Activated CD8-positive, alpha-beta T cell treated with anti-CD3 and anti-CD28 coated beads for 36 hours (primary cell): ENCODE data around the gene CXXC4. TPM values are rescaled to one million over a fixed set of nuclear protein-coding genes. Genes with fewer than 3 reads are reported as not detected.

ENCODE experiments used
- ATAC-seq: fragments of 200-7000 bp; cut with Tn5 transposase; one replicate; pipeline ENCODE4 v1.10.0; 2021; ENCODE audit warnings: mild to moderate bottlenecking, moderate library complexity
- CTCF ChIA-PET: fragments of 350-600 bp; sonication (Branson Sonifier 250); formaldehyde crosslinking; loops from one replicate; lab custom pipeline; 2021; ENCODE audit warnings: antibody characterized with exemption; lab: Charles Lee
- POLR2A ChIA-PET: fragments of 350-600 bp; sonication (Branson Sonifier 250); formaldehyde crosslinking; loops from one replicate; lab custom pipeline; 2021; ENCODE audit warnings: antibody characterized with exemption; lab: Charles Lee
- DNase-seq: peaks from one replicate; pipeline ENCODE4 v3.0.0-alpha.2; 2020
- H3K27ac Mint-ChIP-seq: one replicate; pipeline ENCODE4 v1.8.0; 2021; ENCODE audit warnings: mild to moderate bottlenecking, mixed read lengths
- H3K27me3 Mint-ChIP-seq: one replicate; pipeline ENCODE4 v1.8.0; 2021; ENCODE audit warnings: mixed read lengths
- H3K36me3 Mint-ChIP-seq: one replicate; pipeline ENCODE4 v1.8.0; 2021; ENCODE audit warnings: low read depth, mixed read lengths
- H3K4me1 Mint-ChIP-seq: one replicate; pipeline ENCODE4 v1.8.0; 2021; ENCODE audit warnings: low read depth, mixed read lengths
- H3K4me3 Mint-ChIP-seq: one replicate; pipeline ENCODE4 v1.8.0; 2021; ENCODE audit warnings: mild to moderate bottlenecking, moderate library complexity, mixed read lengths
- H3K9me3 Mint-ChIP-seq: one replicate; pipeline ENCODE4 v1.8.0; 2021; ENCODE audit warnings: mixed read lengths
- intact Hi-C: fragments of 100-400 bp; cut with micrococcal nuclease; formaldehyde crosslinking; loops from one replicate; pipeline ENCODE4 v1.10.0; 2022
- total RNA-seq, 2 experiments: library from RNA; stranded (reverse); gene quantifications; one replicate each; pipeline ENCODE4 v1.2.3, GENCODE V29; 2021
- TF ChIP-seq, protein P1 (sequence below): fragments of 200-600 bp; IDR thresholded peaks from one replicate; pipeline ENCODE4 v1.8.0; 2022; ENCODE audit warnings: antibody characterized with exemption, mild to moderate bottlenecking

CXXC4 gene
- total RNA-seq, 2 experiments from 2014 or later, result not detected

GRCh38 chr4:104449537-104449936 lies 45.2 kb downstream of the CXXC4 start:
- no peak for DNase-seq
- H3K4me1 Mint-ChIP-seq, result no peaks in the 10 kb centered on the region
- CTCF ChIA-PET, result no interaction called here
- H3K4me3 Mint-ChIP-seq, result no peak overlapping the region
- no peak overlapping the region for H3K27ac Mint-ChIP-seq
- intact Hi-C loops, result no loop called here
- H3K36me3 Mint-ChIP-seq, result no peaks in the 10 kb centered on the region
- POLR2A ChIA-PET, result no interaction called here
- H3K9me3 Mint-ChIP-seq, result no peaks in the 10 kb centered on the region
- TF ChIP-seq, protein P1, sequence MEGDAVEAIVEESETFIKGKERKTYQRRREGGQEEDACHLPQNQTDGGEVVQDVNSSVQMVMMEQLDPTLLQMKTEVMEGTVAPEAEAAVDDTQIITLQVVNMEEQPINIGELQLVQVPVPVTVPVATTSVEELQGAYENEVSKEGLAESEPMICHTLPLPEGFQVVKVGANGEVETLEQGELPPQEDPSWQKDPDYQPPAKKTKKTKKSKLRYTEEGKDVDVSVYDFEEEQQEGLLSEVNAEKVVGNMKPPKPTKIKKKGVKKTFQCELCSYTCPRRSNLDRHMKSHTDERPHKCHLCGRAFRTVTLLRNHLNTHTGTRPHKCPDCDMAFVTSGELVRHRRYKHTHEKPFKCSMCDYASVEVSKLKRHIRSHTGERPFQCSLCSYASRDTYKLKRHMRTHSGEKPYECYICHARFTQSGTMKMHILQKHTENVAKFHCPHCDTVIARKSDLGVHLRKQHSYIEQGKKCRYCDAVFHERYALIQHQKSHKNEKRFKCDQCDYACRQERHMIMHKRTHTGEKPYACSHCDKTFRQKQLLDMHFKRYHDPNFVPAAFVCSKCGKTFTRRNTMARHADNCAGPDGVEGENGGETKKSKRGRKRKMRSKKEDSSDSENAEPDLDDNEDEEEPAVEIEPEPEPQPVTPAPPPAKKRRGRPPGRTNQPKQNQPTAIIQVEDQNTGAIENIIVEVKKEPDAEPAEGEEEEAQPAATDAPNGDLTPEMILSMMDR, result no peak
- H3K27me3 Mint-ChIP-seq, result no peaks in the 10 kb centered on the region
- no peak for ATAC-seq

DNA sequence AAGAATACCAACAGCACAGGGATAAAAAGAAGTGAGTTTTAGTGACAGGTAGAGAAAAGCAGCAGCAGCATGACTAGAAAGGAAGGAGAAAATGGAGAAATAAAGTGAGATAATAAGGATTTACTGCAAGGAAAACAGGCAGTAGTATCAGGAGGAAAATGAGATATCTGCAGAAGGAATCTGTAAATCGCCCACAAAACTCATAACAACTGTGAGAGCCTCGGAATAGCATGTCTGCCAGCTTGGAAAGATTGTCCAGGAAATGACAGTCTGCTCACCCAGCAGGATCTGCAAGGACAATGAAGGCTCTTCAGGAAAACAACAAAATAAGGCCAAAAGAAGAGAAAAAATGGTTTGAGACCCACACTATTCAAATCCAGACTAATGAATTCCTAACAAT lies 47.4 kb downstream of the CXXC4 start:
- ChIA-PET CTCF (no interaction called here), POLR2A (no interaction called here)
- Mint-ChIP-seq H3K9me3 (no peaks in the 10 kb centered on the region), H3K27me3 (no peaks in the 10 kb centered on the region), H3K36me3 (no peaks in the 10 kb centered on the region), H3K4me3 (no peak overlapping the region), H3K4me1 (no peaks in the 10 kb centered on the region), H3K27ac (no peak overlapping the region)
- ATAC-seq, result no peak
- TF ChIP-seq, protein P1, result no peak
- intact Hi-C loops, result no loop called here
- no peak for DNase-seq

GRCh38 chr4:104446431-104447278 lies 48.0 kb downstream of the CXXC4 start:
- intact Hi-C loops, result no loop called here
- no peak overlapping the region for H3K4me3 Mint-ChIP-seq
- ATAC-seq (no peak), DNase-seq (no peak)
- no peaks in the 10 kb centered on the region for H3K36me3 Mint-ChIP-seq
- ChIA-PET POLR2A (no interaction called here), CTCF (no interaction called here)
- H3K27me3 Mint-ChIP-seq, result no peaks in the 10 kb centered on the region
- TF ChIP-seq, protein P1, result no peak
- H3K27ac Mint-ChIP-seq, result no peak overlapping the region
- no peaks in the 10 kb centered on the region for H3K4me1 Mint-ChIP-seq
- H3K9me3 Mint-ChIP-seq, result no peaks in the 10 kb centered on the region

GRCh38 chr4:104444685-104445084 lies 50.0 kb downstream of the CXXC4 start:
- H3K9me3 Mint-ChIP-seq, result no peaks in the 10 kb centered on the region
- DNase-seq (no peak), ATAC-seq (no peak)
- H3K36me3 Mint-ChIP-seq, result no peaks in the 10 kb centered on the region
- no peaks in the 10 kb centered on the region for H3K27me3 Mint-ChIP-seq
- ChIA-PET POLR2A (no interaction called here), CTCF (no interaction called here)
- intact Hi-C loops, result no loop called here
- no peak overlapping the region for H3K4me3 Mint-ChIP-seq
- no peaks in the 10 kb centered on the region for H3K4me1 Mint-ChIP-seq
- no peak overlapping the region for H3K27ac Mint-ChIP-seq
- TF ChIP-seq, protein P1, result no peak

GRCh38 chr4:104436542-104436941 lies 58.2 kb downstream of the CXXC4 start:
- TF ChIP-seq, protein P1, result no peak
- intact Hi-C loops, result no loop called here
- ChIA-PET POLR2A (interaction anchor here (0.6 kb wide), 1 partner anchor 883 kb away, joined by 3 read pairs; no protein-coding TSS in a partner anchor), CTCF (no interaction called here)
- Mint-ChIP-seq H3K27ac (no peak overlapping the region), H3K4me1 (no peaks in the 10 kb centered on the region), H3K27me3 (no peaks in the 10 kb centered on the region), H3K36me3 (no peaks in the 10 kb centered on the region), H3K4me3 (no peak overlapping the region), H3K9me3 (no peaks in the 10 kb centered on the region)
- no peak for ATAC-seq
- DNase-seq, result no peak
